HTERT RPE-1 (cell line): ENCODE results near the gene PRR18.
"Not testable (repeated sequence)": the region's sequence is repeated elsewhere in the genome, so short reads cannot be mapped to it uniquely, and the experiment has no call there.

Source experiments
- in situ Hi-C: fragments of 300-500 bp; cut with MboI; formaldehyde crosslinking; loops from 4 replicates; pipeline ENCODE4 v1.14.3; 2020; ENCODE audit warnings: low sequenced_read_pairs

PRR18 gene

DNA sequence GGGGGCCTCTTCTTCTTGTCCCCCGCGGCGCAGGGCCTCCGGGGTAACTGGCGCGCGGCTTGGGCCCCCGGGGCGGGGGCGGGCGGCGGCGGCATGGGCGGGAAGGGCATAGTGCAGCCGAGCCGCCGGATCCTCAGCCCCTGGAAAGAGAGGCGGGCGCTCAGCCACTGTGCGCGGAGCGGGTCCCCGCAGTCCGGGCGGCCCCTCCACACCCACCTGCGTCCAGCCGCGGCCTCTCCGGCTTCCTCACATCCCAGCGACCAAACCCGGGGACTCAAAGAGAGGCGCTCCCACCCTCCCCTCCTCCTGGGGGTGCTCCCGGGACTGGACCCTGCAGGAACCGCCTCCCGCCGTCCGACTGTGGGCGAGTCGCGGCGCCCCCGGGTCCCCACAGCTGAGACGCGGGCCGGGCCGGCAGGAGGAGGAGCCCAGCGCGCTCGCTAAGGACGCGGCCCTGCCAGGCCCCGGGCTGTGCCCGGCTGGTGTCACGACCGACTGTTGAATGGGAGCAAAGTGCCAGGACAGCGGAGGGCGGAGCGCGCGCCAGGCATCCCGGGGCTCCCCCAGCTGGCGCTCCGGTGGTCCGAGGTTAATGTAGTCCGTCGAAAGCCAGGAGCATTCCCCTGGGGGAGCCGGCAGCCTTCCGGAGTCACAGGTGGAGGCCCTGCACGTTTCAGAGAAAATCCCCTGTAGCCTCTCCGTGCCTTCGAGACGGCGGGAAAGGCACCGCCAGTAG lies at the start of gene PRR18:
PRR18 (minus strand) TSS at position 360 of the 736 bp plus-strand sequence; CDS start at position 110, 250 bp downstream.
- in situ Hi-C loops = no loop called here

GRCh38 chr6:166355552-166355951 lies 47.4 kb upstream of the PRR18 start:
- in situ Hi-C loops = no loop called here

GRCh38 chr6:166354965-166355364 lies 46.8 kb upstream of the PRR18 start:
- in situ Hi-C loops = no loop called here

- in situ Hi-C loops = no loop called here
Observed at GRCh38 chr6:166354143-166354542, 46.0 kb upstream of the PRR18 start.

DNA sequence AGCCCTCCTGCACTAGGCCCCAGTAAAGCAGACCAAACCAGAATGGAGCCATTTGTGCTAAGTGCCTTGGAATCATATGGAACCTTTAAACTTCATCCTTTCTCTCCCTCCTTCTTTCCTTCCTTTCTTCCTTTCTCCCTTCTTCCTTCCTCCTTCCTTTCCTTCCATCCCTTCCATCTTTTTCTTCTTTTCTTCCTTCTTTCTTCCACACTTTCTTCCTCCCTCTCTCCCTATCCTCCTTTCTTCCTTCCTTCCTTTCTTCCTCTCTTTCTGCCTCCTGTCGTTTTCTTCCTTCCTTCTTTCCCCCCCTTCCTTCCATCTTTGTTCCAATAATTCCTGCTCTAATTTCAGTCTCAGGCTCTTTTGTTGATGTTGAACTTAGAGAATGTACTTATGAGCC lies 45.3 kb upstream of the PRR18 start:
- in situ Hi-C loops = no loop called here

GRCh38 chr6:166352923-166353322 lies 44.7 kb upstream of the PRR18 start:
- in situ Hi-C loops = no loop called here

GRCh38 chr6:166351715-166352285 lies 43.6 kb upstream of the PRR18 start:
- in situ Hi-C loops = no loop called here

GRCh38 chr6:166348305-166348949 lies 40.2 kb upstream of the PRR18 start:
- in situ Hi-C loops = no loop called here

- in situ Hi-C loops = no loop called here
Observed at GRCh38 chr6:166346965-166347364, 38.8 kb upstream of the PRR18 start.

DNA sequence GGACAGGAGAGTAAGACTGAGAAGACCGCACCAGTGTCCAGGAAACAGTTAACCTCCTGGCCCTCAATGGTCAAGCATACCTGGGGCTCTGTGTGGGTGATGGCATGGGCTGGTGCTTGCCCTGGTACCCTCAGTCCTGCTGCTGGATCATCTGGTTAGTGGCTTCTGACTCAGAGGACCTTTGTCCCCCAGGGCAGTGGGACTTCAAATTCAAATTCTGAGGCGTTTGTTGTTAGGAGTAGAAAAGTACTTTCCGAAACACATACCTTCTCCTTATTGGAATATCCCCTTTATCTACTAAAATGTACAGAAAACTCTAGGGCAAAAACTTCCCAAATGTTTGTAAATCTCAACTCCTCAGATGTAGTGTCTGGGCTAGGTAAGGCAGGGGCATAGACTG lies 38.3 kb upstream of the PRR18 start:
- in situ Hi-C loops = no loop called here

DNA sequence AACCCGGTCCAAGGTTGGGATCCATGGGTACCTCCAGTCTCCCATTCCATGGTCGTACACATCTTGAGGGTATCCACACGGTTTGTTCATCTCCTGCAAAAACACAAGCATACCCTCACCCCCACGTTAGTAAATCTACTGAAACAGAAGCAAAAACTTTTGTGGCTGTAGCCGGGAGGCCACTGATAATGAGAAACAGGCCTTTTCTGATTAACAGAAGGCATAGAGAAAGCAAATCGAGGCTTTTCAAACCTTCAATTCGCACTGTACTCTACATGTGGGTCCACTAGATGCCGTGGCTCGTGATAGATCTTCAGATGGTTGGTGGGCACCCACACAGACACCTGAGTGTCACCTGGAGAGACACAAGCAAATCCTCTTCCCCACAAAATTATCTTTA lies 37.5 kb upstream of the PRR18 start:
- in situ Hi-C loops = not testable (repeated sequence)

GRCh38 chr6:166344921-166345320 lies 36.7 kb upstream of the PRR18 start:
- in situ Hi-C loops = not testable (repeated sequence)

DNA sequence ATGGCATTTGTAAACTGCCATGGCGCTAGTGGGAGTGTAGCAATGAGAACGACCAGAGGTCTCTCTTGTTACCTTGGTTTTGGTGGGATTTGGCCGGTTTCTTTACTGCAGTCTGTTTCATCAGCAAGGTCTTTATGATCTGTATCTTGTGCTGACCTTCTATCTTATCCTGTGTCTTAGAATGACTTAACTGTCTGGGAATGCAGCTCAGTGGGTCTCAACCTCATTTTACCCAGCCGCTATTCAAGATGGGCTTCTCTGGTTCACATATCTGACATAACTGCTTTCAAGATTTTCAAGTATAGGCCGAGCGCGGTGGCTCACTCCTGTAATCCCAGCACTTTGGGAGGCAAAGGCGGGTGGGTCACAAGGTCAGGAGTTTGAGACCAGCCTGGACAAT lies 36.0 kb upstream of the PRR18 start:
- in situ Hi-C loops = no loop called here

DNA sequence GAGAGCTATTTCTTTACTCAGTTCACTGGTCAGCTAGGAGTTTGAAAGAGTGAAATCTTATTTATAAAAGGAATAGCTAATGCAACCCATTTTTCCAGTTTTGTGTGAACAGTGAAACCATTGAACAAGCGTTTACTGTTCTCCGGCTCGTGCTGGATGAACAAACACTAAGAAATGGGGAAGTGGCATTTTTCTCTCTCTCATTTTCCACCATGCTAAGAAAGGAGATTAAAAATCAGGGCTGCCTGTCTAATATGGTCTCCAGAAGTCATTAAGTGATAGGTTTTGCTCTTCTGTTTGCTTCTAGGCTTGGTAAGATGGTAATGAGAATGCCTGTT lies 34.9 kb upstream of the PRR18 start:
- in situ Hi-C loops = no loop called here

DNA sequence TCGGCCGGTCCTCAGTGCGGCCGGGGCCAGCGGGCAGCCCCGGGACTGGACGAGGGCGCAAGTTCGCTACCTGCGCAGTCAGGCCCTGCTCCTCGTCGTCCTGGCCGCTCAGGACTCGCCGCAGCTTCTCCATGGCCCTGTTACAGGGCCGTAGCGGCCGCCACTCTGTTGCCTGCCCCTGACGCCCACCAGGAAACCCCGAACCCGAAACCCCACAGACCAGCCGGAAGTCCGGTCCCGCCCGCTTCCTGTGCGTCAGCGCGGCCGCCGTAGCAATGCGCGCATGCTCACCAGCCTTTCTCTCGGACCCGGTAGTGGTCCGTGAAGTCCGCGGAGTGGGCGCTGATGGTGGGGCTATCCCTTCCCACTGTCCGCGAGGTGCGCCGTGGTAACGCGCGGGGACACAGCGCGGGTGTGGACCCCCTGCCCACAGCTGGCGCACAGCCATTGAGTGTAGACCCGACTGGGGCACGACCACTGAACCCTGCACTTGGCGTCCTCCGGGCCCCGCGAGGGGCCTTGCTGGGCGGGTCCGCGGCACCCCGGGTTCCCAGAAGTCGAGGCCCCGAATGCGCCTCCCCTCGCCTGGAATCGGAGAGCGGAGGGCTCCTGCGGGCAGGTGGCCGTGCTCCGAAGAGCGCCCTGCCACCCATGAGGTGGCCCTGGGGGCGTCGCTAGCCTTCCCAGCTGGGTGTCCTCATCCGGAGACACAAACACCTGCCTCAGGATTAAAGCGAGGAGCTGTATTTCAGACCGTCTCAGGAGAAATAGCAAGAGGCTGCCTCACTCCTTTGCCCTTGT lies 34.4 kb upstream of the PRR18 start, which contains the start of gene SFT2D1:
SFT2D1 (minus strand) TSS at position 197 of the 801 bp plus-strand sequence; CDS start at position 133, 64 bp downstream.
- in situ Hi-C loops = no loop called here

- in situ Hi-C loops = no loop called here
Observed at GRCh38 chr6:166341977-166342348, 33.8 kb upstream of the PRR18 start.

- in situ Hi-C loops = no loop called here
Observed at GRCh38 chr6:166341464-166341863, 33.3 kb upstream of the PRR18 start.

- in situ Hi-C loops = no loop called here
Observed at GRCh38 chr6:166338854-166339253, 30.7 kb upstream of the PRR18 start.

DNA sequence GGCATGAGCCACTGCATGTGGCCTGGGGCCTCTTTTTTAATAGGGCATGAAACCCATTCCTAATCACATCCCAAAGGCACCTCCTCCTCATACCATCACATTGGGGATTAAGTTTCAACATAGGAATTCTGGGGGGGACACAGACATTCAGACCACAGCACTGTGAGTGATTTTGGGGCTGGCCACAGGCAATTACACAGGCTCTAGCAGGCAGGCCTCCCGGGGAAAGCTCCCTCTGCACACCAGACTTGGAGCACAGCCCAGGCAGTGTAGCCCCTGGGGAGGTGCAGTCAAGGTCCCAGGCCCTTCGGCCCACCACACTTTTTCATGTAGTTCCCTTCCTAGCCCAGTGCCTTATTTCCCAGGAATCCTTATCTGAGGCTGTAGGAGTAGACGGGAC lies 28.7 kb upstream of the PRR18 start:
- in situ Hi-C loops = no loop called here

DNA sequence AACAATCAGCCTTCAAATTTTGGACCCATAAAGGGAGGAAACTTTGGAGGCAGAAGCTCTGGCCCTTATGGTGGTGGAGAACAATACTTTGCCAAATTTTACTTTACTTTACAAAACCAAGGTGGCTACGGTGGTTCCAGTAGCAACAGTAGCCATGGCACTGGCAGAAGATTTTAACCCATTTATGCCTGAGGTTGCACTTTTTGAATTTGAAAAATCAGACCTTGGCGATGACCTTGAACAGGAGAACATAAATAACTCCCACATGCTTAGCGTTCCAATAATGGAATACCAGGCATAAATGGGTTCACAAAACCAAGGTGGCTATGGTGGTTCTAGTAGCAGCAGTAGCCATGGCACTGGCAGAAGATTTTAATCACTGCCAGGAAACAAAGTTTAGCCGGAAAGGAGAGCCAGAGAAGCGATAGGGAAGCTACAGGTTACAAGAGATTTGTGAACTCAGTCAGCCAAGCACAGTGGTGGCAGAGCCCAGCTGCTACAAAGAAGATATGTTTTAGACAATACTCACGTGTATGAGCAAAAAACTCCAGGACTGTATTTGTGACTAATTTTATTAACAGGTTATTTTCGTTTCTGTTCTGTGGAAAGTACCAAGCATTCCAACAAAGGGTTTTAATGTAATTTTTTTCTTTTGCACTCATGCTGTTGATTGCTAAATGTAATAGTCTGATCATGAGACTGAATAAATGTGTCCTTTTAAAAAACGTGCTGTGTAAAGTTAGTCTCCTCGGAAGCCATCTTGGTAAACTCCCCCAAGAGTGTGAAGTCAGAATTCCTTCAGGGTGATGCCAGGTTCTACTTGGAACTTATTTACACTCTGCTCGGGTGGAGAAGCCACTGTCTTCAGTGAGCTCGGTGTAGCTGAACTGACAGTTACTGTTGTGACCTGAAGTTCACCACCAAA lies 27.4 kb upstream of the PRR18 start:
- in situ Hi-C loops = no loop called here
